HG03025 (cell line): ENCODE results near the gene INO80B.
"Not testable (repeated sequence)": the region's sequence is repeated elsewhere in the genome, so short reads cannot be mapped to it uniquely, and the experiment has no call there.

Source experiments
- ATAC-seq: cut with Tn5 transposase; IDR thresholded peaks from one replicate; pipeline ENCODE4 v1.9.1; 2021; ENCODE audit warnings: mild to moderate bottlenecking, moderate library complexity; ENCODE audit not compliant: unreplicated experiment, low FRiP score

Gene INO80B

DNA sequence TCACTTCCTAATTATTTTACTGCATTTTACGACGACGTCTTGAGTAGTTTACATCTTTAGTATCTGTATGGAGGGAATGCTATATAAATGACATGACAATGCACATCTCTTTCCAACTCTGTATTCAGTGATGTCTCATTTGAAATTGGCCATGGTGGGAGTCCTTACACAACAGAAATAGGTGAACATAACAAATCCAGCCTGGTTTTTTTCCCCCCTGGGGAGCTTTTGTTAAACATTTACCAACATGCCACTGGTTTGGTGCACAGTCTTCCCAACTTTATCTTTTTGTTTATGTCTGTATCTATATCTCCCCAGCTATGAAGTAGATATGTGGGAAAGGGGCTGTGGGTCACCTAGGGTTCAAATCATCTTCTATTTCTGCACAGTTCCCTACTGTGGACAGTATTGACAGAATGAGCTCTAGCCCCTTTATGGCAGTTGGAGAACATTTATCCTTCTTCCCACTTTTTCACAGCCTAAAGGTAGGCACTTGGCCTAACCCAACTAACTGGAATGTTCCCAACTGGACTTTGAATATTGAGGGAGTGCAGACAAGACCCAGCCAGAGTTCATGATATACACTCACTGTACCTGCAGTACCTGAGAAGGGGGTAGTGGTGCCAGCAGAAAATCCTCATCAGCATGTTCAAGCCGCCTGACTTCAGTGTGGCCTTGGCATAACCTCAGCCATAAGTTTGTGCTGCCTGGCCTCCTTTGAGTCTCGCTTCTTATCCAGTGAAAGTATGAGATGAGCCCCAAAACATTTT is 7.5 kb upstream of the INO80B start:
- ATAC-seq: no peak

GRCh38 chr2:74448771-74449170 is 6.1 kb upstream of the INO80B start:
- no peak for ATAC-seq

DNA sequence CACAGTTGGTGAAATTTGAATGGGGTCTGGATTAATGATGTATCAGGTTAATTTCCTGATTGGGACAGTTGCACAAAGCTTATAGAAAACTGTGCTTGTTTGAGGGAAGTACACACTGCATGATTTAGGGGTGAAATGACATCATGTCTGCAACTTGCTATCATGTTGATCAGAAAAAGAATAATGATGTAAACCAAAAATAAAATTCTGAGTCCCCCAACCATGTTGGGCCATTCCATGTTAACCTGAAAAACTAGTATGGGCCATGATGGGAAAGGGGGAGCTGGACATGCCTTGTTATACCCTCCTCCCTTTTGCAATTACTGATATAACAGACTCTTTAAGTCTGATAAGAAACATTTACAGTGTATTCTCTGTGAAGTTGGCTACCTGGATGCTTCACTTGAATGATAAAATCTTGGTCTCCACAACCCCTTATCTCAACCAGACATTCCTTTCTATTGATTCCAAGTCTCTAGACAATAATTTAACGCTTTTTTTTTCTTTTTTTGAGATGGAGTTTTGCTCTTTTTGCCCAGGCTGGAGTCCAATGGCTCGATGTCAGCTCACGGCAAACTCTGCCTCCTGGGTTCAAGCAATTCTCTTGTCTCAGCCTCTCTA is 4.2 kb upstream of the INO80B start:
- ATAC-seq: no peak

DNA sequence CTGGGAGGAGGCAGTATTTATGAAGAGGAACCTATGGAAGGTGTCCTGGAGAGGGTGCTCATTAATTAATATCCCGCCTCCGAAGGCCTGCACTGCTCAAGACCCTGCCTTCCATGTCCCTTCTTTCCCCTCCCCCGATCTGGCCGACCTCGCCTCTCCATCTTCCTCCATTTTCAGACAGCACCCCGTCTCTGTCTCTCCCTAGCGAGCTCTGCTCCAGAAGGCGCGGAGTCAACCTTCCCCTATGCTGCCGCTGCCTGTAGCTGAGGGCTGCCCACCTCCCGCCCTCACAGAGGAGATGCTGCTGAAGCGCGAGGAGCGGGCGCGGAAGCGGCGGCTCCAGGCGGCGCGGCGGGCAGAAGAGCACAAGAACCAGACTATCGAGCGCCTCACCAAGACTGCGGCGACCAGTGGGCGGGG is 2.3 kb downstream of the INO80B start:
- ATAC-seq: no peak

GRCh38 chr2:74457549-74458131 is 2.8 kb downstream of the INO80B start:
- peak; percentile 30 for ATAC-seq

DNA sequence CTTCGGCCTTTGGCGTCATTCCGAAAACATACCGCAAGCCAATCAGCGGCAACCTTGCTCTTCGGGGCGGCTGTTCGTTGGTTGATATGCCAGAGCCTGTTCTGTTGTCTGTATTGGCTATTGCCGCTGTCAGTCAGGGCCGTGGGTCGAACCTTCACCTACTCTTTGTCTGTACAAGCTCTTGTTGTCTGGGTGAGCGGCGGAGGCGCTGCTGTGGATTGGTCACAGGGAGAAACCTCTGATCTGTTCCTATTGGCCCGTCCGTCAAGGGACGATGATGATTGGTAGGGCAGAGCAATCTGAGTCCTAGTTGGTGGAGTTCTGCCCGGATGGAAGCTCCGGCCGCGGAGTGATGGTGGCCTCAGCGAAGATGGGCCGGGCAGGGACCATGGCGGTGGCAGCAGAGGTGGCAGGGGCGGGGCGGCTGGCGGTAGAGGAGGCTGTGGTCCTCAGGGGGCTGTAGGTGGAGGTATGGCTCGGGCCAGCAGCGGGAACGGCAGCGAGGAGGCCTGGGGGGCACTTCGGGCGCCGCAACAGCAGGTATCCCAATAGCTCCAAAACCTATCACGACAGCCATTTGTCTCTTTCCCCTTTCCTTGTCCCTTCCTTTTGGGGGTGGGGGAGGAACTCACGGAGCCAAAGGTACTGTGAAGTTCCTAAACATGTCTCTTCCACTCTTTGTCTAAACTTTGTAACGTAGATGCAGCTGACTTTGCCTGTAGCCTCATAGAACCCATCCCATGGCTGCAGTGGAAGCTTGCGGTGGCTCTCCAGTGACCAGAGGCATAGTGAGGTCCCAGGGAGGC is 3.4 kb downstream of the INO80B start, which contains the start of gene WBP1:
WBP1 (plus strand) TSS at position 307 of the 806 bp plus-strand sequence; CDS start at position 472, 165 bp downstream.
- ATAC-seq: peak; percentile 74

DNA sequence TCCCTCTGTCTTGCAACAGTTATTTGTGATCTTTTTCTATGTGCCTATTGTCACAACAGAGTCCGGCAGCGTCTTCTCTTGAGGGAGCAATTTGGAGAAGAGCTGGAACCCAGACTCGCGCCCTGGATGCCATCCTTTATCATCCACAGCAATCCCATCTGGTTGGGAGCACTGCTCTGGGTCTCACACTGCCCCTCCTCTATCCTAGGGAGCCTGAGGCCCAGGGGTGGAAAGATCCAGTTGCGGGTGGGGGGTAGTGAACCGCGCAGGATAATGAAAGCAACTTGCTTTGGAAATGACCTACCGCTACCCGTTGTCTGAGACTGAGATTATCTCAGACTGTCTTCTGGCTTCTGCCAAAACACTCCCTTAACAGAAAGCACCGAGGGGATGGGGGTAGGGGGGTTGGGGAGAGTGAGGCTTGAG is 4.1 kb downstream of the INO80B start:
- ATAC-seq: no peak

DNA sequence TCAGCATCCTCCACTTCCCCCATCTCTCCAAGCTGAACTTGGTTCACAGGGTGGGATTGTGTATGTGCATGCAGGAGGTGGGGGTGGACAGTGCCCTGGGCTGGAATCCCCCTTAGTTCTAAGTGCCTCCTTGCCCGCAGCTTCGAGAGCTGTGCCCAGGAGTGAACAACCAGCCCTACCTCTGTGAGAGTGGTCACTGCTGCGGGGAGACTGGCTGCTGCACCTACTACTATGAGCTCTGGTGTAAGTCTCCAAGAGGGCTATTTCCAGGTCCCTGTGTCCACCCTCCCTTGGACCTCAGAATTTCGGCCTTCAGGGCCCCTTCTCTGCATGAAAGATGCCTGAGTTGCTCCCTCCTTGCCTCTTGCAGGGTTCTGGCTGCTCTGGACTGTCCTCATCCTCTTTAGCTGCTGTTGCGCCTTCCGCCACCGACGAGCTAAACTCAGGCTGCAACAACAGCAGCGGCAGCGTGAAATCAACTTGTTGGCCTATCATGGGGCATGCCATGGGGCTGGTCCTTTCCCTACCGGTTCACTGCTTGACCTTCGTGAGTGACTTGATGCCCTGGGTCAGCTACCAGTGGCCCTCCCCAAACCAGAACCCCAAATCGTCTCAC is 4.7 kb downstream of the INO80B start:
- not testable (repeated sequence) for ATAC-seq

DNA sequence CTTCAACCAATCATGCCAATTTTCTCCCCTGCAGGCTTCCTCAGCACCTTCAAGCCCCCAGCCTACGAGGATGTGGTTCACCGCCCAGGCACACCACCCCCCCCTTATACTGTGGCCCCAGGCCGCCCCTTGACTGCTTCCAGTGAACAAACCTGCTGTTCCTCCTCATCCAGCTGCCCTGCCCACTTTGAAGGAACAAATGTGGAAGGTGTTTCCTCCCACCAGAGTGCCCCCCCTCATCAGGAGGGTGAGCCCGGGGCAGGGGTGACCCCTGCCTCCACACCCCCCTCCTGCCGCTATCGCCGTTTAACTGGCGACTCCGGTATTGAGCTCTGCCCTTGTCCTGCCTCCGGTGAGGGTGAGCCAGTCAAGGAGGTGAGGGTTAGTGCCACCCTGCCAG is 5.3 kb downstream of the INO80B start:
- not testable (repeated sequence) for ATAC-seq

DNA sequence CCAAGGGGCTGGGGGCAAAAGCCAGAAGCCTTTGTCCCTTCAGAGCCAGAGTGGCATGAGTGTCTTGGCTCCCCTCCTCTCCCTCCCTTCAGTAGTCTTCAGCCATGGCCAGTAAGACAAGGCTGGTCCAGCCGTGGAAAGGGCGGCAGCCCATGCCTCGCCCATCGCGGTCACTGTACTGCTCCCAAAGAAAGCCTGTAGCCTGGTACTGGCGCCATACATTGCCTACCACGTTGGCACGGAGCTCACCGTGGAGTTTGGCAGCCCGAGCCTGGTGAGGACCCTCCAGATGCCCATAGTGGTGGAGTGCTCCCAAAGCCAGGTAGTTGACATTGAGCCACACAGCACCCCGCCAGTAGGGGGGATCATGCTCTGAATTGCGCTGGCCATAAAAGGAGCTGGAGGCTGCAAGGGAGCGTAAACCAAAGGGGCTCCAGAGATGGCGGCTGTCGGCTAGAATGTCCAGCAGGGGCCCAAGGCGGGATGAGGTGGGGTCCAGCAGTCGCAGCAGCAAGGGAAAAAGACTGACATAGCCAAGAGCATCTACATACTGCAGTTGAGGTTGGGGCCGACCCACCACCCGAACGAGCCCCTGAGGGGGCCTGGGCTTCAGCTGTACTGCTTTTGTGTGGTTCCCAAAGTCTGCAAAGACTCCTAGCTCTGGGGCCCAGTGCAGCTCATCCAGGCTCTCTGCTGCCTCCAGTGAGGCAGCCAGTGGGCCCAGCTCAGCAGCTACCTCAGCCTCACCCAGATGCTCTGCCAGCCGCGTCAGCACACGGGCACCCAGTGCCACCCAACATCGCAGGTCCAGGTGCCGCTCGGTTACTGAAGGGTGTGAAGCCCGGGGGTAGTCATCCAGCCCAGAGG is 6.5 kb downstream of the INO80B start:
- ATAC-seq: no peak

- no peak for ATAC-seq
Measured at GRCh38 chr2:74462054-74462785, 7.3 kb downstream of the INO80B start.

DNA sequence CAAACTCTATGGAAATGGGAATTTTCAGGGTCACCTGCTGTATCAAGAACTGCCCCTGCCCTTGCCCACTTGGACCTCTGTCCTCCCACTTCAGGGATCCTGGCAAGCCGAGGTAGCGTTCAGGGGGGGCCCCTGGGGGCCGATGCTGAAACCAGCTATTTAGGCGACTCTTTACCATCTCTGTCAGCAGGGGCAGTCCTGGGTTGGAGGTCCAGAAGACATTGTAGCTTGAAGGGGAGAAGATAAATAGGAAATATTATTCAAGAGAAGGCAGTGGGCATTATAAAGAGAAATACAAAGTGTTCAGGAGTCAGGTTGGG is 7.9 kb downstream of the INO80B start:
- no peak for ATAC-seq

- no peak for ATAC-seq
Measured at GRCh38 chr2:74464406-74464805, 9.5 kb downstream of the INO80B start.

DNA sequence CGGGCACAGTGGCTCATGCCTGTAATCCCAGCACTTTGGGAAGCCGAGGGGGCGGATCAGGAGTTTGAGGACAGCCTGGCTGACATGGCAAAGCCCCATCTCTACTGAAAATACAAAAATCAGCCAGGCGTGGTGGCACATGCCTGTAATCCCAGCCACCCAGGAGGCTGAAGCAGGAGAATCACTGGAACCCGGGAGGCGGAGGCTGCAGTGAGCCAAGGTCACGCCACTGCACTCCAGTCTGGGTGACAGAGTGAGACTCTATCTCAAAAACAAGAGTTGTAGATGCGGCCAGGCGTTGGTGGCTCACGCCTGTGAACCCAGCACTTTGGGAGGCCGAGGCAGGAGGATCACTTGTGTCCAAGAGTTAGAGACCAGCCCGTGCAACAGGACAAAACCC is 15.9 kb downstream of the INO80B start:
- ATAC-seq: not testable (repeated sequence)

GRCh38 chr2:74471332-74472065 is 16.6 kb downstream of the INO80B start:
- ATAC-seq: no peak

GRCh38 chr2:74472086-74472944 is 17.4 kb downstream of the INO80B start, which contains the start of gene MRPL53:
Gene MRPL53 (minus strand): TSS chr2:74472680. CDS start chr2:74472660, 20 bp downstream.
- ATAC-seq: peak; percentile 76

- no peak for ATAC-seq
Measured at GRCh38 chr2:74472945-74473258, 18.0 kb downstream of the INO80B start.
